NB4 (cell line): ENCODE data around the gene ARHGEF12.

Experiments
- CTCF ChIP-seq: IDR thresholded peaks from one replicate; pipeline ENCODE4 v1.5.1; 2012; ENCODE audit warnings: low read depth, low read length
- MYC ChIP-seq: IDR thresholded peaks from 2 replicates; pipeline ENCODE4 v1.6.1; 2011; ENCODE audit warnings: low read depth, low read length

GRCh38 chr11:120448240-120448639, 112.0 kb downstream of the ARHGEF12 start:
- TF ChIP-seq CTCF (no peak), MYC (no peak)
